Measurements from ENCODE around the gene TMEM255B.

DNA sequence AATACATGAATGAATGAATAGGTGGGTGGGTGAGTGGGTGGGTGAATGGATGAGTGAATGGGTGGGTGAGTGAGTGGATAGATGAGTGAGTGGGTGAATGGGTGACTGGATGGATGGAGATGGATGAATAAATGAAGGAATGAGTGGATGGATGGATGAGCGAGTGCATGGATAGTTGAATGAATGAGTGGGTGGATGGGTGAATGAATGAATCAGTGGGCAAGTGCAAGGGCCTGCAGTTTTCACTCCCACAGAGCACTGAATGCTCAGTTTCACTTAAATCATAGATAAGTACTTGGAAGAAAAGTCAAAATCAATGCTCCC is 92.4 kb downstream of the TMEM255B start:
- TF ChIP-seq POLR2A (IDR thresholded peaks at IDR 0.05; ENCODE audit: low read depth, low read length) = no peak
- TF ChIP-seq CEBPB (IDR thresholded peaks at IDR 0.05; ENCODE audit: low read depth, low read length) = no peak
- TF ChIP-seq, protein P1, sequence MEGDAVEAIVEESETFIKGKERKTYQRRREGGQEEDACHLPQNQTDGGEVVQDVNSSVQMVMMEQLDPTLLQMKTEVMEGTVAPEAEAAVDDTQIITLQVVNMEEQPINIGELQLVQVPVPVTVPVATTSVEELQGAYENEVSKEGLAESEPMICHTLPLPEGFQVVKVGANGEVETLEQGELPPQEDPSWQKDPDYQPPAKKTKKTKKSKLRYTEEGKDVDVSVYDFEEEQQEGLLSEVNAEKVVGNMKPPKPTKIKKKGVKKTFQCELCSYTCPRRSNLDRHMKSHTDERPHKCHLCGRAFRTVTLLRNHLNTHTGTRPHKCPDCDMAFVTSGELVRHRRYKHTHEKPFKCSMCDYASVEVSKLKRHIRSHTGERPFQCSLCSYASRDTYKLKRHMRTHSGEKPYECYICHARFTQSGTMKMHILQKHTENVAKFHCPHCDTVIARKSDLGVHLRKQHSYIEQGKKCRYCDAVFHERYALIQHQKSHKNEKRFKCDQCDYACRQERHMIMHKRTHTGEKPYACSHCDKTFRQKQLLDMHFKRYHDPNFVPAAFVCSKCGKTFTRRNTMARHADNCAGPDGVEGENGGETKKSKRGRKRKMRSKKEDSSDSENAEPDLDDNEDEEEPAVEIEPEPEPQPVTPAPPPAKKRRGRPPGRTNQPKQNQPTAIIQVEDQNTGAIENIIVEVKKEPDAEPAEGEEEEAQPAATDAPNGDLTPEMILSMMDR (conservative IDR thresholded peaks at IDR 0.05; ENCODE audit: low read depth, low read length) = no peak

All from IMR-90 (cell line).